ENCODE measurements around the gene GDPD1. TPM values are rescaled to one million over a fixed set of nuclear protein-coding genes. Genes with fewer than 3 reads are reported as not detected.

The GDPD1 gene
- total and polyA plus RNA-seq, 2 donors (not counting 3 experiments of a cell fraction or from before 2014, with no cell fraction given): 2.5 to 4.9 TPM

DNA sequence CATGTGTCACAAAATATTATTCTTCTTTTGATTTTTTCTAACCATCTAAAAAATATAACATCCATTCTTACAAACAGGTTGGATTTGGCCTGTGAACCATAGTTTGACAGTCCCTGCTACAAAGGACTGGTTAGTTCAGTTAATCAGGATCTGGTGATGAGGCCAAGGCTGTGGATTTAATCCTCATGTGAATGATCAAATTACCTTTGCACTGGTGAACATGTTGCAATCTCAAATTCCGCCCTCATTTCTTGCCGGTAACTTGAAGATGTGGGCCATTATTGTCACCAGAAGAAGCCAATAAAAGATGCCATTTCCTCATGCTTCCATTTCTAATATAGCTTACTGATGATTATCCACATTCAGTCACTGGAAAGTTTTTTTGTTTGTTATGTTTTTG is 75.9 kb downstream of the GDPD1 start:
- dilution Hi-C loops (cut with MboI; ENCODE audit: extremely low pct_ligation_motif_present, low sequenced_read_pairs) (no loop called here), intact Hi-C loops (cut with micrococcal nuclease) (no loop called here)
- POLR2A ChIA-PET: no interaction called here
- H3K79me2 ChIP-seq (ENCODE audit: control insufficient read depth, insufficient read depth, low read length): no peaks in the 10 kb centered on the region
- H3K4me1 ChIP-seq (ENCODE audit: control insufficient read depth, extremely low read depth, insufficient read depth, low read length): no peaks in the 10 kb centered on the region
- FAIRE-seq (no peak), DNase-seq (ENCODE audit: low read depth, low spot score) (no peak)
- TF ChIP-seq POLR2AphosphoS5 (IDR thresholded peaks at IDR 0.05; ENCODE audit: insufficient read depth, low read depth, low read length) (no peak), GATA2 (IDR thresholded peaks at IDR 0.05; ENCODE audit: insufficient read depth, insufficient read length, low read depth, low read length) (no peak), MAX (IDR thresholded peaks at IDR 0.05; ENCODE audit: insufficient read depth, insufficient read length) (no peak), EZH2 (IDR thresholded peaks at IDR 0.05; ENCODE audit: borderline replicate concordance, low read depth, low read length, severe bottlenecking) (no peak), POLR2A (IDR thresholded peaks at IDR 0.05; ENCODE audit: low read depth, low read length) (no peak), FOS (IDR thresholded peaks at IDR 0.05; ENCODE audit: borderline replicate concordance, insufficient read depth, low read length) (no peak), JUN (IDR thresholded peaks at IDR 0.05; ENCODE audit: borderline replicate concordance, insufficient read depth, insufficient read length, low read depth) (no peak), MYC (IDR thresholded peaks at IDR 0.05; ENCODE audit: low read depth, low read length) (no peak)
- TF ChIP-seq, protein P1, sequence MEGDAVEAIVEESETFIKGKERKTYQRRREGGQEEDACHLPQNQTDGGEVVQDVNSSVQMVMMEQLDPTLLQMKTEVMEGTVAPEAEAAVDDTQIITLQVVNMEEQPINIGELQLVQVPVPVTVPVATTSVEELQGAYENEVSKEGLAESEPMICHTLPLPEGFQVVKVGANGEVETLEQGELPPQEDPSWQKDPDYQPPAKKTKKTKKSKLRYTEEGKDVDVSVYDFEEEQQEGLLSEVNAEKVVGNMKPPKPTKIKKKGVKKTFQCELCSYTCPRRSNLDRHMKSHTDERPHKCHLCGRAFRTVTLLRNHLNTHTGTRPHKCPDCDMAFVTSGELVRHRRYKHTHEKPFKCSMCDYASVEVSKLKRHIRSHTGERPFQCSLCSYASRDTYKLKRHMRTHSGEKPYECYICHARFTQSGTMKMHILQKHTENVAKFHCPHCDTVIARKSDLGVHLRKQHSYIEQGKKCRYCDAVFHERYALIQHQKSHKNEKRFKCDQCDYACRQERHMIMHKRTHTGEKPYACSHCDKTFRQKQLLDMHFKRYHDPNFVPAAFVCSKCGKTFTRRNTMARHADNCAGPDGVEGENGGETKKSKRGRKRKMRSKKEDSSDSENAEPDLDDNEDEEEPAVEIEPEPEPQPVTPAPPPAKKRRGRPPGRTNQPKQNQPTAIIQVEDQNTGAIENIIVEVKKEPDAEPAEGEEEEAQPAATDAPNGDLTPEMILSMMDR (IDR thresholded peaks at IDR 0.05; ENCODE audit: extremely low read depth in 1 of 2, insufficient read depth in 1 of 2, low read depth in 1 of 2, low read length in 2 of 2): no peak
- H4K20me1 ChIP-seq (replicated peaks; ENCODE audit: control insufficient read depth, extremely low read depth, insufficient read depth, low read length): no peaks in the 10 kb centered on the region
- no peak overlapping the region for H3K27ac ChIP-seq (ENCODE audit: insufficient read depth, low read depth, low read length)
- no peak overlapping the region for H3K4me3 ChIP-seq (replicated peaks in 1 of 3; ENCODE audit: insufficient read depth in 1 of 3, low read depth in 1 of 3, low read length in 3 of 3)
- no peak overlapping the region for H3K9ac ChIP-seq (replicated peaks; ENCODE audit: extremely low read depth, insufficient read depth, low read length)
- BruUV-seq (replicated peaks): no TSS peak
- no peaks in the 10 kb centered on the region for H3K9me3 ChIP-seq (replicated peaks; ENCODE audit: control insufficient read depth, insufficient read depth, low read length)
- no peak overlapping the region for H2AFZ ChIP-seq (ENCODE audit: low read depth, low read length)
- no peaks in the 10 kb centered on the region for H3K36me3 ChIP-seq (ENCODE audit: control insufficient read depth in 2 of 2, extremely low read depth in 1 of 2, insufficient read depth in 2 of 2, low read length in 2 of 2)
- H3K27me3 ChIP-seq (ENCODE audit: control insufficient read depth in 2 of 2, insufficient read depth in 2 of 2, low read length in 2 of 2): no peaks in the 10 kb centered on the region
- no peaks in the 10 kb centered on the region for H3K9me1 ChIP-seq (replicated peaks; ENCODE audit: control insufficient read depth, extremely low read depth, insufficient read depth, low read length)
- H3K4me2 ChIP-seq (ENCODE audit: insufficient read depth, low read length): no peak overlapping the region
- CTCF ChIA-PET: no interaction called here

Data from endothelial cell of umbilical vein (primary cell).